Activated CD4-positive, alpha-beta T cell treated with anti-CD3 and anti-CD28 coated beads, Interleukin-2, amount 50 U/mL, for 24 hours (primary cell): ENCODE data around the gene NME7.

Source experiments
- DNase-seq, 2 donors: peaks; one replicate each; pipeline ENCODE4 v3.0.0-alpha.2; 2020; ENCODE audit warnings: low read depth in 1 of 2, low spot score in 1 of 2

NME7 gene

DNA sequence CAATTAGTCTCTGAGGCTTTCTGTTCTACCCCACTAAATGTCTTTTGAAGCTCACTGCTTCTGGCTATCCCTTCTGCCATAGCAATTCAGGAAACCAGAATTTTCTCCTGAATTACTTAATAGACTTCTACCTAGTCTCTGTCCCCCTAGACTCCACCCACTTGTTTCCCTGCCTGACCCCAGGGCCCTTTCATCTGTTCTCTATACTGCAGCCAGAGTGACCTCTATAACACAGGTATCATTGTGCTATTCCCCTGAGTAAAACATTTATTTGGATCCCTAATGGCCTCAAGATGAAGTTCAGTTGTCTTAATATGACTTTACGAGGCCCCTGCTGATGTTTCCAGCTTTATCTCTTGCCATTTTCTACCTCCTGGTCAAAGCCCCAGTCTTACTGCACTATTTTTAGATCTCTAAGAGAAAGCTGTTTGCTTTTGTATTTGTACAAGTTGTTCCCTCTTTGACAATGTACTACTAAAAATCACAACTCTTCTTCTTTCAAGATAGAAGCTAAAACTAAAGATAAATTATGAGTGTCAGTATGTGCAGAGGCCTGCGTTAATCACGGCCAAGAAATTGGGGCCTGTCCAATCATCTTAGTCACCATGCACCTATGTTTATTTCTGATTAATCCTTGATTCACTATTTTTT, 206.6 kb downstream of the NME7 start:
- DNase-seq: no peak

DNA sequence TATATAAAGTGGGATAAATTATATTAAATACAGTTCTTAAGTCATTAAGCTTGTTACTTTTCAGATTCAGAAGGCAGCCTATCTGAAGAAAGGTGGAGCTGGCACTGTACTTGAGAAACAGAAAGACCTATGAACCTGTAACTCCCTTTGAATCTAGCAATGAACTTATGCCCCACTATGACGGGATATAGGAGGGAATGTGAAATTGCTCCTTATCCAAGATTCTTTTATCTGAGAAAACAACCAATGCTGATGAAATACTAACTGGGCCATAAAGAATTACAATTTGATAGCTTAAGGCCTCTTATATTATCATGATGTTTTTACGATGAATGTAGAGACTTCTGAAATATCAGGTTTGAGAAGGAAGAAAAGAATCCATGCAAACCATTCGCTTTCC, 211.0 kb downstream of the NME7 start:
- no peak for DNase-seq

DNA sequence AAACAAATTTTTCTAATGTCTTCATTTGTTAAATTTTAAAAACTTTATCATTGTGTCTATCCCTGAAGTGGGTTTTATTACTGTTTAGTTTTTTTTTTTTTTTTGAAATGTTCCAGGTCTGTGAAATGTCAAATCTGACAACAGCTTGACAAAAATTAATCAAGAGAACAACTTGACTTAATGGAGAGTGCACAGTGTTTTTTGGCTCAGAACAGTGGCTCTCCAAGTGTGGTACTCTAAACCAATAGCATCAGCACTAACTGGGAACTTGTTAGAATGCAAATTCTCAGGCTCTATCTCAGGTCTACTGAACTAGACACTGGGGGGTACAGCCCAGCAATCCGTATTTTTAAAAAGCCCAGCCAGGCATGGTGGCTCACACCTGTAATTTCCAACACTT, 211.9 kb downstream of the NME7 start:
- no peak for DNase-seq

DNA sequence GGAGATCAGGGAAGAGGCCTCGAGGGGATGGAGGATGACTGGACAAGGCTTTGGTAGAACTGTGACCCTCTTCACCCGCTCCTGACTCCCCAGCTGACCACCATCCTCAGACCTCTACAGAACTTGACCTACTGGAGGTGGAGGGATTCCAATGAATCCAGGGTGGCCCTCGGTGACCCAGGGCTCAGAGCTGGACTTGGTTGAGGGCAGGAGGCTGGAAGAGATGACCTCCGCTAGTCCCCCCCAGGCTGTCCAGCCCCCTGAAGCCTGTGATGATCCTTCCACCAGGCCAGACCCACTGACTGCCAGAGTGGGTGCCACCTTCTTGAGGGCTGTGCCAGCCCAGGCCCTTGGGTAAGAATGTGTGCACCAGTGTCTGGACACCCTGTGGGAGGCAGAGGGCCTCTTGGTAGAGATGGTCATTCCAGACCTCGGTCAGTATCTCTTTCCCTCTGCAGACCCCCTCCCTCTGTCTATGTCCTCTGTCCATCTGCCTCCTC, 216.2 kb downstream of the NME7 start:
- DNase-seq: no peak

DNA sequence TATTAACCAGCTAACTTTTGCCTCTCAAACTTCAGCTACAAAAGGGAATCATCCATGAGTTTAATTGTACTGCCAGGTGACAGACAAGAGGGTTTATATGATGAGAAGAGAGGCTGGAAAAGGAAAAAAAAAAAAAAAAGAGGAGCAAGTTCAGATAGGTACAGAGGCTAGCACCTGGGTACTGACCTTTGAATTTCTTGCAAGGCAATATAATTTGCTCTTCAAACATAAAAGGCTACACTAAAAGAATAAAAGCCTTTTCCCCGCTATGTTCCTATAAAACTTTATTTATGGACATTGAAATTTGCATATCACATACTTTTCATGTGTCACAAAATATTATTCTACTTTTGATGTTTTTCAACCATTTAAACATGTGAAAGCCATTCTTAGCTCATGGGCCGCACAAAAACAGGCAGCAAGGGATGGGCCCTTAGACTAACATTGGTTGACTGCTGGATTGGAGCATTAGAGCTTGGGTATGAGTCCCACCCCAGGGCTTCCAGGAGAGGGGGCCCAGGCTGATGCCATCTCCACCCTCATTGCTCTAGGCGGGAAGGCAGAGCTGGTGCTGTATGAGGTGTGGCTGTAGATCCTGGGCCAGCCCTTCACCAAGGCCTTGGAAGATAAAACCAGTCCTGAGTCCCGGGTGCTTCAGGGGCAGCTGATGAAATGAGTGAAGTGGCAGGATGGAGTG, 216.8 kb downstream of the NME7 start:
- DNase-seq: no peak

DNA sequence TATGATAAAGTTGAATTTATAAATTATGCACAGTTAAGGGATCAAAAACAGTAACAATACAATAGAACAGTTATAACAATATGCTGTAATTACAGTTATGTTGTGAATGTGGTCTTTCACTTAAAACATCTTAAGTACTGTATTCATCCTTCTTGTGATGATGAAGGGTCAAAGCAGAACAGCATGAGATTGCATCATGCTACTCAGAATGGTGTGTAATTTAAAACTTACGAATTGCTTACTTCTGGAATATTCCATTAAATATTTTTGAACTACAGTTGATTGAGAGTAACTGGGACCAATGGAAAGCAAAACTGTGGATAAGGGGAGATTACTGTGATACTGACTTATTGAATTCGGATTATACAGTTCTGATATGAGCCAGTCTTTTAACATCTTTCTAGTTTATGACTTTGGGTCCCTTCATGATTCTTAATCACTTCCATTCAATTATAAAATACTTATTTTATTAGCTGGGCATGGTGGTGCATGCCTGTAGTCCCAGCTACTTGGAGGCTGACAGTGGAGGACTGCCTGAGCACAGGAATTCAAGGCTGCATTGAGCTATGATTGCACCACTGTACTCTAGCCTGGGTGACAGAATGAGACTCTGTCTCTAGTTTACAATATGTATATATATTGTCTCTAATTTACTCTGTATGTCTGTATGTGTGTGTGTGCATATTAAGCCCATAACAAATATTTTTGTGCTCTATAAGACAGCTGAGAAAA, 217.9 kb downstream of the NME7 start:
- no peak for DNase-seq

DNA sequence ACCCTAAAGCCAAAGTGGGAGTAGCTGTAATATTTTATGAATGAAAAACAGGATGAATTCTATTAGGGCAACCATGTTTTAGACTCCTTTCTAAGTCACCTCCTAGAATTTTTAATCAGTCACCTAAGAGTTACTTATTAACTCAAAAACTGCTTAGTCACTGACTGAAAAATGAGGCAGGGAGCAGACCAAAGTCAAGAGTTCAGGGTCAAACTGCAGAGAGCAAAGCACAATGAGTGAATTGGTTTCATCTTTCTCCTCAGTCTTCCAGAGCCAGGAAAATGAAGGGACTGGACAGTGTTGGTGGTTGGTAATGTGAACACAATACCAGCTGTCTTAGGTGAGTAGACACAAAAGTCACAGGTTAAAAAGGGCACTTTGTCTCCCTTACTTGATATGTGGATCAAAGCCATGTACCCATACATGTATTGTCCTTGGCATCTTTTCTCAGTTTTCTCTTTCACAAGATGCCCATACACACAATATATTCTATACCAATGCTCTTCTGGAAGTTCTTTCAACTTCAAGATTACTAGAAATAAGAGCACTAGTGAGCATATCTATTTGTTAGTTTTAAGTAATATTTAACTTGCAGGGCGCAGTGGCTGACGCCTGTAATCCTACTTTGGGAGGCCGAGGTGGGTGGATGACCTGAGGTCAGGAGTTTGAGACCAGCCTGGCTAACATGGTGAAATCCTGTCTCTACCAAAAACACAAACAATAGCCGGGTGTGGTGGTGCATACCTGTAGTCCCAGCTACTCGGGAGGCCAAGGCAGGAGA, 218.9 kb downstream of the NME7 start:
- DNase-seq: no peak

DNA sequence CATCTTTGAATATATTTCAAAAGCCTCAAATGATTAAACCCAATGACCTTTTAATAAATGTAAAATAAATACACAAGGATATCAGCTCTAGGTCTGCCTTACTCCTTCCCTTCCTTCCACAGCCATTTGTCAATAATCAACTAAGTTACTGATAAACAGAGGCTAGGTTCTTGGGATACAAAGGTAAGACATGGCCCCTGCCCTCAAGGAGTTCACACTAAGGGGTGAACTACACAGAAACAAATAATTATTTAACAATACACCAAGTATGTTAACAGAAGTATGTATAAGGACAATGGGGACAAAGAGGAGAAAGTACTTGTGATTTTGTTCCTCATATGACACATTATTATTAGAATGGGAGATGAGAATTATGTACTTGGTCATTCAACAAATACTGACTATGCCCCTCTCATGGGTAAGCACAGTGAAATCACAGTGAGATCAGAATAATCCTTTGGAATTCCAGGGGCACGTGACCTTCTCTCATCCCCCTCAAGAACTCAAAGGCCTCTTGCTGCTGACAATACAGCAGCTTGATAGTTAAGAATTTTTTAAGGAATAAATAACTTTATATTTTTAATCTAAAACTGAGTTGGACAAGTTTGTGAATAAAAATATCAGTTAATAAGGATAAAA, 220.9 kb downstream of the NME7 start:
- no peak for DNase-seq

DNA sequence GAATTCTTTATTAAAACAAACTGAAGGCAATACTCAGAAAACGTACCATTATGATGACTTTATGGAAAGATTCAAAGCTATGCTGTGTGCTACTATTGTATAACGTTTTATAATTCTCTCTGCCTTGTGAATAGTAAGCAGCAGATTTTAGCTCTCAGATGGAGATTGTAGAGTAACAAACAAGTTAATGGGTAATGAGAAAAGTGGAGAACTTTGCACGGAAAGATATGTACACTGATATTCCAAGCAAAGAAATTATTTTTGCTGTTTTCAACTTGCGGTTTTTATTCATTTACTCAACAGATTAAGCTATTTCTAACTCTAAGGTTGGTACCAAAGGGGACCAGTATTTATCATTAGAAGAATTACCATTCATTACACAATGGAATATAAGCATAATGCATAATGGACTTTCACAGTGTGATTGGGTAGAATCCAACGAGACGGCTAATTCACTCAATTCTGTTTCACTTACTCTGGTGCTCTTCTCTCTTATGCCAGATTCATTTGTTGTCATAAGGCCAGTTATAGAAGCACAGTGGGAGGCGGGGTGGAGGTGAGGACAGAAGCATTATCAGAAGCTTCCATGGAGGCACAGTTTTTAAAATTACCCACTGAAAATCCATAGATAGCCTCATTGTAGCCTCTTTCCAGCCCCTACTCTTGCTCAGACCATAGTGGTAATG, 222.5 kb downstream of the NME7 start:
- DNase-seq: no peak

DNA sequence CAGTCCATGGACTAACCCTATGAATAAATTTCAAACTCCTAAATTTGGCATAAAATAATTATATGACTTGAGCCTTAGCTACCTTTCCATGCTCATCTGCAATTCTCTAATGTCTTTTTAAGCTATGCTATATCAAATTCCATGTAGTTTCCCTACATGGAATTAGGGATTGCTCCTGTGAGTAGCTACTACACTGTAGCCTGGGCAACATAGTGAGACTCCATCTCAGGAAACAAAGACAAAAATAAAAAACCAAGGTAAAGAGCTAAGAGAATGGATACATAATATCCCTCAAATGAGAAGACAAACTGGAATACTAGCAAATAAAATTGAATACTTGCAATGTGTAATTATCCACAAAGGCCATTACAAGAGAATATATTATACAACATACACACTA, 223.6 kb downstream of the NME7 start:
- no peak for DNase-seq

DNA sequence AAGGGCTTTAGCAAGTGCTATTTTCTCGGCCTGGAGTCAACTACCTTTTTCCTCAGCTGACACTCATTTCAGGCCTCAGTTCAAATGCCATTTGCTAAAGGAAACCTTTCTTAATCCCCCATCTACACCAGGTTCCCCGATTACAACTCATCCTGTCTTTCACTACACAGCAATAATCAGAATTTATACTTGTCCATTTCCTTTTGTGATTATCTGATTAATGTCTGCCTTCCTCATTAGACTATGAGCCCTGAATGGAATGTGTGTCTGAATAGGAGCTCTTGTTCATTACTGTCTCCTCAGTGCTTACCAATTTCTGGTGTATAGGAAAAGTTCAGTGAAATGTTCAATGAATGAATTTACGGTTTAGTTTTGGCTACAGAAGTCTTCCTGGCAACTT, 224.3 kb downstream of the NME7 start:
- no peak for DNase-seq

DNA sequence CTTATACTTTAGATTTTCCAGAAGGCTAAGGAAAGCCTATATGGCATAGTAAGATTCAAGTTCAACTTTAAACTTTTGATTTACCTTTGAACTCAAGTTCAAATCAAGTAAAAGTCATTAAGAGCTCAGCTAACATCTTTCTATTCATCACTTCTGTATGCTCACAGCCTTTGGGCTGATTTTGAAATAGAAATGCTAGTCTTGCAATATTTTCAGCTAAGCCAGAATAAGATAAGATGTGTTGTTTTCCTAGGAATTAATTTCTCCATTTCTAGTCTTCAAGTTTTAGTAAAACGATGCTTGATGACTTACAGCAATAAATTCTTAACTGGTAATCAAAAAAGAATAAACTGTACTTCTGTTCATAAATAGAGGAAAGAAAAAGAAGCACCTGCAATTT, 225.5 kb downstream of the NME7 start:
- DNase-seq: no peak

DNA sequence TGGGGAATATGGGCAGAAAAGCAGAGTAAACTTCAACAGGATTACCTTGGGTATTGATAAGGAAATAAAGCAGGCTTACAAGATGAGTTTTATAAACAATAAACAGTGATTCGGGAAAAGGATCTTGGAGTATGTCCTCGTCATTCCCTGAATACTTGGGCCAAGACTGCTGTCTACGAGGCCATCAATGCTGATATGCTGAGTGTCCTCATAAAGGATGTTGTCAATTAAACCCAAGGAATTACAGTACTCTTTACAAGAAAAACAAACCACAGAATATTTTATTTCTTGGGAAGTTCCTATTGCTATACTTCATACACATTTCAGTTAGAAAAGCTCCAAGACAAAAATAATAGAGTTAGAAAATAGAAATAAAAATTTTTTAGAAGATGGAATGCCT, 226.2 kb downstream of the NME7 start:
- DNase-seq: no peak

DNA sequence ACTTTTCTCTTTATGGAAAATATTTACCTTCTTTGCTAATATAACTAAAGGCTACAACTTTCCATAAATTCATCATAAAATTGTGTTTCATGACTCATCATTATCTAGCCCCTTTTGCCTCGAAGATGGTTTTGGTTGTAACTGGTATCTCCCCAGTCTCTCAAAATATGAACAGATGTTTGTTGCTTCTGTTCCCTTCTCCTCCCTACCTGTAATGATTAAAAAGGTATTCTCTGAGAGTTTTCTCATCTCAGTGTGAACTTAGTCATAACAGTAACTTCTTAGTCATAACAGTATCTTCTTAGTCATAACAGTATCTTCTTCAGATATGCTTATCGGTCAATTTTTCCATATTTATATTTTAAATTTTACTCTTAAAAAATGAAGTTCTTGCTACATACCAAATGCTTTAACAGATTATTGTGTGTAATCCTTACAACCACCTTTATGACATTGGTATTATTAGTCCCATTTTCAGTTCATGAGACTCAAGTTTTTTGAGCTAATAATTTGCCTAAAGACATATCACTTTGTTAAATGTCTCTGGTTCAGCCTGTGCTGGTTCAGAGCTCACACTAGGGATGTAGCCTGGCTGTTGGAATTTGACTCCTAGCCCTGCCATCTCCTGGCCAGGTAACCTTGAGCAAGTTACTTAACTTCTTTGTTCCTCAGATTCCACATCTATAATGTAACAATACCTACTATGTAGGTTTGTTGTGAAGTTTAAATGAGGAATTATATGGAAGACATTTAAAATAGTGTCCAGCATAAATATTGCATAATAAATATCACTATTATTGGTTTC, 228.5 kb downstream of the NME7 start:
- peak in 1 of 2 donors; percentile 14 for DNase-seq

DNA sequence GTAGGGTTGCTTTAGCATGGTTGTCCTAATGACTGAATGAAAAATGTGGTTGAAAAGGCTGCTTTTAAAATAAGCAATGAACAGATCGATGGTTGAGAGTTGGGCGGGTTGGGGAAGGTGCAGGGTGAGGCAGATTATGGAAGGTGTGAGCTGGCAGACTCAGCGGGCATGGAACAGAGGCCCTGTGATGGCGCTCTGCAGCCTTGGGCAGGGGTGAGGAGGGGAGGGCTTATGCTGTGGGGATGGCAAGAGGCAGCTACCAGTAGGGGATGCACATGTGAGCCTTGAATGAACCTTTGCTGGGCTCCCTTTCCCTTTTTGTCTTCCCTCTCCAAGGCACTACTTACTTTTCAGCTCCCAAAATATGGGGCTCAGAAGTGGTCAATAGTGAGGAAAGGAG, 230.2 kb downstream of the NME7 start:
- DNase-seq: no peak

DNA sequence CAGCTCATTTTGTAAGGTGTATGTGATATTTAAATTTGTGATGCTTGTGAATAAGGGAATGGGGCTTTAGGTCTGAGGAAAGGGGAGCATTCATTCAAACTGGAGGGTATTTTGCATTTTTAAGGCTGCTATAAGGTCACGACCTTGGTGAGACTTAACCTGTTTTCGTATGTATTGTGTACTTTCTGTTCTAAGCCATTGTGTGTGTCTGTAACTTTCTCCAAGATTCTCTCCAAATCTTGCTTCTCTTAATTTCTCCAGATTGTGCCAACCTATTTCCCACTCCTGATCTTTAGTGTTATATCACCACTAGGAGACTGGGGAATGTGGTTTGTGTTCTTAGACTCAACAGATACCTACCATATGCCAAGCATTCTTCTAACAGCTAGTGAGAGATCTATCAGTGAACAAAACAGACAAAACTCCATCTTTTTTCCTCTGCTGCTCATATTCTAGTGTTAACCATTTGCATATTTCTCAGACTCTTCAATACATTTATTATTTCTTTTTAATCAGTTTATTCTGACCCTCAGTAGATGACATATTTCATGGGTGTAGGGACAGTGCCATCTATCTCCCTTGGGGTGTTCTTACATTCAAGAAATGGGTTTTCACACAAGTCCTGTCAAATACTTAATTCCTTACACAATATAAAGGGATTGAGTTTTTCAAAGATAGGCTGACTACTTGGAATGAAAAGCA, 233.6 kb downstream of the NME7 start:
- no peak for DNase-seq

DNA sequence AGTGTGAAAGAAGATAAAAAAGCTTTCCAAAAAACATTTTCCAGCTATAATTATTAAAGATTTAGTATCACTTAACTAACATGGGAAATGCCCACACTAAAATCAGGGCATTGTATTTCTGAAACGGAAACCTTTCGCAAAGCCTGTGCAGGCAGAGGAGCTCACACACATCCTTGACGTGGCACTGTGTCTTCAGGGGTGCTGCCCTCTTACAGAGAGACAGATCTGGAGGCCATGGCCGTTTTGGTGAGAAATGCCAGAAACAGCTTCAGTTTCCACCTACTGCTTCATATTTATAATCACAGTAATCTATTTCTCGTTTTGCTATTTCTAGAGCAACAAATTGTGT, 234.4 kb downstream of the NME7 start:
- no peak for DNase-seq

DNA sequence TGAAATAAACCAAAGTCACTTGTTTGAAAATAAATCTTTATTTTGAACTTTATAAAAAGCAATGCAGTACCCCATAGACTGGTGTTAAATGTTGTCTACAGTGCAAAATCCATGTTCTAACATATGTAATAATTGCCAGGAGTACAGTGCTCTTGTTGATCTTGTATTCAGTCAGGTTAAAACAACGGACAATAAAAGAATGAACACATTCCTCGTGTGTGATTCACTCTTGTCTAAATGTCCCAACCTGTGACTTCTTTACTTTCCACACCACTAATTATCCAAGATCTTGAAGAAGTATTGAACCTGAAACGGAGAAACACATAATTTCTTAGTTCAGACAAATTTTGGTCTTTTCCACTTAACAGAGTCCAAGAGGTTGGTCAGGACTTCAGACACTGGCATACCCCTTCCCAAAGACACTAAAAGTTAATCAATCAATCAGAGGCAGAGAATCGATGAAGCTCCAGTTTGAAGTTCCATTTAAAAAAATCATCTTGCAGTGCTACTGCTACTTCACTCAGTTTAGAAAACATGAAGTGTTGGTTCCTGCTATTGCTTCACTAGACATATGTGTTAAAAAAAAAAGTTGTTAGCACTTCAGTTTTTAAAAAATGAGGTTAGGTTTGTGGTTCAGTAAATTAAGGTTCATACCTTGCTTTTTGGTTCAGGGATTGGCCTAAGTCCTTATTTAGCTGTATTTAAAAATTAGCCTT, 234.9 kb downstream of the NME7 start:
- DNase-seq: no peak
